H1 (cell line): ENCODE results near the gene CD247. TPM values are rescaled to one million over a fixed set of nuclear protein-coding genes. Genes with fewer than 3 reads are reported as not detected.

ENCODE experiments used
- CBX8 ChIP-seq: fragments of 300-800, 300-1000 bp; sonication (generic); IDR thresholded peaks from 2 replicates; pipeline ENCODE4 v1.7.1; 2016; ENCODE audit warnings: low read depth, low read length, borderline replicate concordance
- CHD7 ChIP-seq: fragments of 300-600 bp; sonication (generic); IDR thresholded peaks from 2 replicates; pipeline ENCODE4 v1.7.1; 2012; ENCODE audit warnings: low read length, moderate library complexity, mild to moderate bottlenecking, inconsistent platforms; ENCODE audit not compliant: insufficient replicate concordance
- GABPA ChIP-seq: IDR thresholded peaks from 2 replicates; pipeline ENCODE4 v1.6.1; 2011; ENCODE audit warnings: mild to moderate bottlenecking, low read length, moderate library complexity, borderline replicate concordance; ENCODE audit not compliant: insufficient read depth
- JUN ChIP-seq: IDR thresholded peaks from 2 replicates; pipeline ENCODE4 v1.6.1; 2011; ENCODE audit warnings: low read depth, mild to moderate bottlenecking, improper control_type of control experiment, low read length
- POU5F1 ChIP-seq: IDR thresholded peaks from 2 replicates; pipeline ENCODE4 v1.6.1; 2011; ENCODE audit warnings: low read depth, mild to moderate bottlenecking, low read length, moderate library complexity
- SAP30 ChIP-seq: fragments of 300-600 bp; sonication (generic); IDR thresholded peaks from 2 replicates; pipeline ENCODE4 v1.7.1; 2012; ENCODE audit warnings: low read length, moderate library complexity, mild to moderate bottlenecking, inconsistent platforms; ENCODE audit not compliant: insufficient read depth, insufficient replicate concordance
- SP2 ChIP-seq: IDR thresholded peaks from 2 replicates; pipeline ENCODE4 v1.6.1; 2012; ENCODE audit warnings: mild to moderate bottlenecking, low read length, inconsistent platforms
- polyA plus RNA-seq, 7 experiments: library from polyadenylated mRNA; depleted of rRNA in 3 of 7; stranded (reverse) in 5 of 7; unstranded in 2 of 7; fragments of >200 nt in 5 of 7; fragments of 200-250 nt in 2 of 7; gene quantifications; 1 replicate in 5 of 7; 2 replicates in 1 of 7; 4 replicates in 1 of 7; pipeline versions ENCODE4 v1.2.1 to v1.2.3, GENCODE V29; 2011 to 2013; ENCODE audit warnings: missing spikeins in 2 of 7, mixed read lengths in 2 of 7
- total RNA-seq: library from RNA; stranded (reverse); fragmentation: NEBNext Ultra II Directional; extraction: Animal tissue kit (Norgen Biotek cat#: 25700); gene quantifications from 2 replicates; pipeline ENCODE4 v1.2.1, GENCODE V29; 2021

The CD247 gene
- total and polyA plus RNA-seq, 2 of the 8 experiments (the other 6 are each of a cell fraction or from before 2014, with no cell fraction given) = 2.0 to 2.2 TPM

DNA sequence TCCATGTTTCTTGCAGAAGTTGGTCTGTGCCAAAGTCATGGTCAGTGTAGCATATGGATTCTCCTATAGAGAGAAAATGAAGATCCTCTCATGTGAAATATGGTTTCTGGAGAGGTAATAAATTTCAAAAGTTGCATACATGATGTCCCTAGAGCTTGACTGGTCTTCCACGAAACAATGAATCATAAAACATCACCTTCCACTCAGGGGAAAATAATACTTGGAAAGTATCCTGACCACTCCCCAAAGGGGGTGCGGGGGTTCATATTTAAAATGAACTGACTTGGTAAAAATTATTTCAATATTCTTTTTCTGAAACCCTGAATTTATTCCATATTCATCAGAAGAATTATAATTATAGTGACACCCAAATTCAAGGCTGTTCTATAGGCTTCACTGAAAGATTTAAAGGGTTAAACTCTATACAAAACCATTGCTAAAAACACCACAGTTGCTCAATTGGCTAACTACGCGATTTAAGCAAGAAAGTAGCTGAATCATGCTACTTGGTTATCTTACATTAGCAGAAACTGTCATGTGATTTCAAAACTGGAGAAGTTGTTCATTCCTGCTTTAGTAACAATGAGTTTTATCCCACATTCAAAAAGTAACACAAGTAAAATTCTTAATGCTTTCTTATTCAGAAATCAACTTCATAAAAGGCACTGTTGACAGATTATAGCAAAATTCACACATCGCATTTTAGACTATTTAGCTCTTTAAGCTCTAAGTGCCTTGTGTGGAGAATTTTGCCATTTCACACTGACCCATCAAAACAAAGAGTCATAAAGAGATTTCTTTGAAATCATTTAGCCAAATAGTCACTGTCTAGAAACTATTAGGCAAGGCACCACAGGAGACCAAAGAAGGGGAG, 30.0 kb upstream of the CD247 start (continued):
- no peak for TF ChIP-seq SP2
- no peak for TF ChIP-seq GABPA
- TF ChIP-seq CHD7 = no peak
- TF ChIP-seq CBX8 = no peak
- no peak for TF ChIP-seq SAP30
- no peak for TF ChIP-seq POU5F1
- no peak for TF ChIP-seq JUN
